Lung (tissue), 12 donors: ENCODE results near the gene STXBP5. TPM values are rescaled to one million over a fixed set of nuclear protein-coding genes. Genes with fewer than 3 reads are reported as not detected.
A peak's percentile ranks its signal among the peaks of the same experiment; 100 is the strongest.

Experiments used
- ATAC-seq: fragments of 200-7000 bp; cut with Tn5 transposase; one replicate; pipeline ENCODE4 v1.9.1; 2020; ENCODE audit warnings: moderate number of reproducible peaks; ENCODE audit not compliant: insufficient read depth, low FRiP score
- DNase-seq, 3 donors: peaks; one replicate each; pipeline ENCODE4 v3.0.0-alpha.2; 2013 to 2017
- H3K27ac ChIP-seq, 2 donors: one replicate each; pipeline ENCODE4 v1.5.1; 2013; ENCODE audit warnings: mild to moderate bottlenecking in 2 of 2, moderate library complexity in 2 of 2, control low read depth in 1 of 2, inconsistent platforms in 1 of 2, low read depth in 1 of 2, low read length in 1 of 2
- H3K27me3 ChIP-seq, 3 donors: one replicate each; pipeline ENCODE4 v1.5.1; 2013; ENCODE audit warnings: low read length in 2 of 3; ENCODE audit not compliant: control insufficient read depth in 3 of 3, insufficient read depth in 3 of 3
- H3K36me3 ChIP-seq, 4 donors: one replicate each; pipeline ENCODE4 v1.5.1; 2013; ENCODE audit warnings: low read length in 4 of 4, mild to moderate bottlenecking in 1 of 4, moderate library complexity in 1 of 4; ENCODE audit not compliant: control insufficient read depth in 4 of 4, insufficient read depth in 4 of 4
- H3K4me1 ChIP-seq, 5 donors: one replicate each; pipeline ENCODE4 v1.5.1; 2013; ENCODE audit warnings: low read length in 5 of 5, mild to moderate bottlenecking in 2 of 5, moderate library complexity in 1 of 5; ENCODE audit not compliant: control insufficient read depth in 5 of 5, insufficient read depth in 5 of 5
- H3K4me3 ChIP-seq: one replicate; pipeline ENCODE4 v1.5.1; 2013; ENCODE audit warnings: mild to moderate bottlenecking, control low read depth, moderate library complexity
- H3K9ac ChIP-seq, 2 donors: one replicate each; pipeline ENCODE4 v1.5.1; 2013; ENCODE audit warnings: low read length in 2 of 2, control low read depth in 1 of 2; ENCODE audit not compliant: insufficient read depth in 1 of 2
- H3K9me3 ChIP-seq, 4 donors: one replicate each; pipeline ENCODE4 v1.5.1; 2013; ENCODE audit warnings: low read length in 3 of 4, mild to moderate bottlenecking in 1 of 4, moderate library complexity in 1 of 4; ENCODE audit not compliant: control insufficient read depth in 4 of 4, insufficient read depth in 3 of 4
- CTCF ChIP-seq: IDR thresholded peaks from 2 replicates; pipeline ENCODE4 v1.5.1; 2012; ENCODE audit warnings: mild to moderate bottlenecking; ENCODE audit errors: control extremely low read depth, extremely low read depth
- WGBS, 2 donors: extraction: QIAGEN DNeasy Blood & Tissue Kit; methylation state at CpG; one replicate each; pipeline ENCODE4 v1.1.7; 2013; 5-methylcytosine and 5-hydroxymethylcytosine counted together
- polyA plus RNA-seq, 2 donors: library from polyadenylated mRNA; stranded (reverse); fragments of 200-250 nt; gene quantifications; one replicate each; pipeline ENCODE4 v1.2.1, GENCODE V29; 2013
- total RNA-seq, 2 donors: library from RNA; depleted of rRNA in 1 of 2; stranded (reverse); fragments of >200 nt in 1 of 2; gene quantifications; one replicate each; pipeline ENCODE4 v1.2.1, GENCODE V29; 2014 to 2021
- donor health status: control.
- donor health status: control.
- donor health status: Bipolar disorder and iron deficiency.
- donor health status: healthy.
- donor health status: DM: yes; HTN: yes; CAD: no.

Gene STXBP5
- total and polyA plus RNA-seq, 4 donors, result 6.2 to 29.0 (median 12.9) TPM

GRCh38 chr6:147207837-147208754, 3.9 kb downstream of the STXBP5 start:
- DNase-seq, result no peak
- no peak overlapping the region for H3K9ac ChIP-seq

GRCh38 chr6:147209762-147210449, 5.7 kb downstream of the STXBP5 start:
- ATAC-seq, result no peak
- H3K4me3 ChIP-seq, result no peak overlapping the region
- no peaks in the 10 kb centered on the region for H3K27me3 ChIP-seq
- H3K9ac ChIP-seq, result no peak overlapping the region
- H3K36me3 ChIP-seq, result peaks cover 0 to 2% (median 0%) of the 10 kb centered on the region in 4 donors
- peak in 1 of 3 donors; percentile 3 for DNase-seq
- TF ChIP-seq CTCF, result no peak
- no peaks in the 10 kb centered on the region for H3K9me3 ChIP-seq
- no peak overlapping the region for H3K27ac ChIP-seq
- WGBS, 2 donors, result 75 to 79% methylated on average over 2 of the region's 2 CpGs
- peaks cover 1 to 8% (median 2%) of the 10 kb centered on the region in 5 donors for H3K4me1 ChIP-seq

More at GRCh38 chr6:147207837-147208754, 3.9 kb downstream of the STXBP5 start:
- H3K4me3 ChIP-seq, result no peak overlapping the region
- 95 to 98% methylated on average over 4 of the region's 4 CpGs for WGBS, 2 donors
- H3K27me3 ChIP-seq, result no peaks in the 10 kb centered on the region
- no peak for ATAC-seq
- H3K9me3 ChIP-seq, result no peaks in the 10 kb centered on the region
- H3K27ac ChIP-seq, result no peak overlapping the region
- peaks cover 1 to 8% (median 3%) of the 10 kb centered on the region in 5 donors for H3K4me1 ChIP-seq
- no peak for TF ChIP-seq CTCF
- H3K36me3 ChIP-seq, result peaks cover 0 to 2% (median 0%) of the 10 kb centered on the region in 4 donors

- no peaks in the 10 kb centered on the region for H3K4me1 ChIP-seq
- DNase-seq (no peak), ATAC-seq (no peak)
- H3K27ac ChIP-seq, result no peak overlapping the region
- no peaks in the 10 kb centered on the region for H3K27me3 ChIP-seq
- no peak for TF ChIP-seq CTCF
- 96 to 98% methylated on average over 2 of the region's 2 CpGs for WGBS, 2 donors
- peaks cover 0 to 2% (median 0%) of the 10 kb centered on the region in 4 donors for H3K36me3 ChIP-seq
- no peak overlapping the region for H3K9ac ChIP-seq
- H3K4me3 ChIP-seq, result no peak overlapping the region
- no peaks in the 10 kb centered on the region for H3K9me3 ChIP-seq
Observed at GRCh38 chr6:147211349-147211748, 7.1 kb downstream of the STXBP5 start.
